ENCODE results near the gene SPPL2B. TPM values are rescaled to one million over a fixed set of nuclear protein-coding genes. Genes with fewer than 3 reads are reported as not detected.

The SPPL2B gene
- total and polyA plus RNA-seq, 4 experiments from 2014 or later = 6.2 to 82.8 (median 43.1) TPM

- H3K36me3 Mint-ChIP-seq = no peaks in the 10 kb centered on the region
- DNase-seq = peak in 1 of 5 donors; percentile 21
- peaks cover 10 to 24% of the 10 kb centered on the region in 2 donors for H3K27me3 Mint-ChIP-seq
- peaks cover 0 to 2% (median 0%) of the 10 kb centered on the region in 8 donors for H3K9me3 Mint-ChIP-seq
- no peak overlapping the region for H3K4me3 ChIP-seq (ENCODE audit: low read length in 2 of 2)
- peak overlapping the region in 7 of 8 donors; percentile 48 to 80 (median 65) for H3K4me3 Mint-ChIP-seq
- no peaks in the 10 kb centered on the region for H3K9me3 ChIP-seq (ENCODE audit: control insufficient read depth in 1 of 2, low read length in 2 of 2)
- POLR2A ChIA-PET (ENCODE audit: partially characterized antibody) = interaction anchor here (0.9 to 2.1 kb wide), 7 partner anchors 11 to 67 kb away, joined by 3 to 10 read pairs (median 4); partner anchors contain the start of genes LSM7 and PLEKHJ1
- CTCF ChIA-PET (ENCODE audit: partially characterized antibody) = no interaction called here
- peaks cover 19% of the 10 kb centered on the region for H3K27me3 ChIP-seq (ENCODE audit: insufficient read depth, low read length)
- peaks cover 9% of the 10 kb centered on the region for H3K4me1 ChIP-seq (ENCODE audit: insufficient read depth, low read length)
- peaks cover 2 to 19% (median 9%) of the 10 kb centered on the region in 4 donors for H3K4me1 Mint-ChIP-seq
- intact Hi-C loops (cut with micrococcal nuclease) = no loop called here
- no peak overlapping the region for H3K27ac ChIP-seq (ENCODE audit: low read depth, low read length)
- H3K36me3 ChIP-seq (ENCODE audit: insufficient read depth, low read length) = no peaks in the 10 kb centered on the region
- H3K27ac Mint-ChIP-seq = peak overlapping the region in 1 of 7 donors; percentile 57
Measured at GRCh38 chr19:2302319-2303210, 25.9 kb upstream of the SPPL2B start.

DNA sequence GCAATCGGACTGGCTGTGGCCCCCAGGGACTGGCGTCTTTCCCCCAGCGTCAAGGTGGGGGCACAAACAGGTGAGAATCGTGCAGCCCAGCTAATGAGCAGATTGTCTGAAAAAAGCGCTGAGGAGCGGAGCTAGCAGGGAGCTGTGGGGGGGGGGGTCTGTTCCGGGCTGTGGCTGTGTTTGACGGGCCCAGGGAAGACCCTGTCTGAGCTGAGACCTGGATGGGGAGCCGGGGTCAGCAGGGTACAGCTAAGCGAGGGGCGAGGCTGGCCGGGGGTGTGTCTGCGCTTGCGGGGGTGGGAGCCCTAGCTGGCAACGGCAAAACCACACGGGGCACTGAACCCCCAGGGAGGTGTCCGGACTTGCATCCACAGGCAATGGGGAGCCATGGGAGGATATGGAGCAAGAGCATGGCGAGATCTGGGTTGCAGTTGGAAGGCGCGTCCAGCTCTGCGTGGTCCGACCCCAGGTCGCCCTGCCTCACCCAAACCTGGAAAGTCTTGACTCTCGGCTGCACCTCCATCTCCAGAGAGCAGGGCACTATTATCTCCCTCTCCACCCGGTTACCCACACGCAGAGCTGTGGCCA lies 25.2 kb upstream of the SPPL2B start:
- Histone ChIP-seq H3K4me1 (ENCODE audit: insufficient read depth, low read length) (peaks cover 10% of the 10 kb centered on the region), H3K36me3 (ENCODE audit: insufficient read depth, low read length) (no peaks in the 10 kb centered on the region), H3K4me3 (ENCODE audit: low read length in 2 of 2) (no peak overlapping the region), H3K27me3 (ENCODE audit: insufficient read depth, low read length) (peaks cover 21% of the 10 kb centered on the region), H3K27ac (ENCODE audit: low read depth, low read length) (no peak overlapping the region), H3K9me3 (ENCODE audit: control insufficient read depth in 1 of 2, low read length in 2 of 2) (no peaks in the 10 kb centered on the region)
- Mint-ChIP-seq H3K27ac (peak overlapping the region in 1 of 7 donors; percentile 57), H3K4me3 (peak overlapping the region in 4 of 8 donors; percentile 53 to 80 (median 75)), H3K4me1 (peaks cover 2 to 19% (median 9%) of the 10 kb centered on the region in 4 donors), H3K9me3 (peaks cover 0 to 2% (median 0%) of the 10 kb centered on the region in 8 donors), H3K27me3 (peaks cover 10 to 24% of the 10 kb centered on the region in 2 donors), H3K36me3 (no peaks in the 10 kb centered on the region)
- POLR2A ChIA-PET (ENCODE audit: partially characterized antibody) = interaction anchor here (1.1 to 2.1 kb wide), 3 partner anchors 12 to 28 kb away, joined by 3 to 10 read pairs (median 4); no protein-coding TSS in a partner anchor
- intact Hi-C loops (cut with micrococcal nuclease) = no loop called here
- CTCF ChIA-PET (ENCODE audit: partially characterized antibody) = no interaction called here
- no peak for DNase-seq

- H3K27me3 ChIP-seq (ENCODE audit: insufficient read depth, low read length) = peaks cover 27% of the 10 kb centered on the region
- Mint-ChIP-seq H3K9me3 (peaks cover 0 to 4% (median 0%) of the 10 kb centered on the region in 8 donors), H3K36me3 (no peaks in the 10 kb centered on the region), H3K27ac (peak overlapping the region in 1 of 7 donors; percentile 60), H3K4me3 (peak overlapping the region in 1 of 8 donors; percentile 16), H3K27me3 (peaks cover 20 to 32% of the 10 kb centered on the region in 2 donors), H3K4me1 (peaks cover 4 to 23% (median 13%) of the 10 kb centered on the region in 4 donors)
- no peak overlapping the region for H3K4me3 ChIP-seq (ENCODE audit: low read length in 2 of 2)
- peaks cover 12% of the 10 kb centered on the region for H3K4me1 ChIP-seq (ENCODE audit: insufficient read depth, low read length)
- DNase-seq = no peak
- intact Hi-C loops (cut with micrococcal nuclease) = no loop called here
- ChIA-PET POLR2A (ENCODE audit: partially characterized antibody) (interaction anchor here (1.1 kb wide), 1 partner anchor 23 kb away, joined by 3 read pairs; the partner anchor contains the start of gene PEAK3), CTCF (ENCODE audit: partially characterized antibody) (no interaction called here)
- no peaks in the 10 kb centered on the region for H3K9me3 ChIP-seq (ENCODE audit: control insufficient read depth in 1 of 2, low read length in 2 of 2)
- no peaks in the 10 kb centered on the region for H3K36me3 ChIP-seq (ENCODE audit: insufficient read depth, low read length)
- H3K27ac ChIP-seq (ENCODE audit: low read depth, low read length) = no peak overlapping the region
Measured at GRCh38 chr19:2305452-2306280, 22.8 kb upstream of the SPPL2B start.

GRCh38 chr19:2306281-2306806 lies 22.1 kb upstream of the SPPL2B start:
- peaks cover 27% of the 10 kb centered on the region for H3K27me3 ChIP-seq (ENCODE audit: insufficient read depth, low read length)

DNA sequence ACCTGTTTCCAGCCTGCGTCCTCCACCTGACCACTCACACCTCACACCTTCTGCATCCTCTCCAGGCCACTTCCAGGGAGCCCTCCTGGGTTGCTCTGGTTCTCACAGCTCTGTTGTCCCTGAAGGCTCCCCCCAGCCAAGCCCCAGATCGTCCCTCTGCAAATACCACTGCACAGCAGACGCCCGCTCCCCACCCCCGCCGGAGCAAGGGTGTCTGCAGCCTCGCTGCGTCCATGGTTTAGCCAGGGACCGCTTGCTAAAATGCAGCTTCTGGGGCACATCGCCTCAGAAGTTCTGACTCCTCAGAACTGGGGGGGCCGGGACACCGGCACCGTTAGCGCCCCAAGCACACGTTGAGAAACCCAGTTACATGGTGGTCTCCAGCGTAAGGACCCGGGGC lies 21.5 kb upstream of the SPPL2B start:
- H3K27ac ChIP-seq (ENCODE audit: low read depth, low read length) = no peak overlapping the region
- H3K4me3 ChIP-seq (ENCODE audit: low read length in 2 of 2) = no peak overlapping the region
- Mint-ChIP-seq H3K27me3 (peaks cover 16 to 32% of the 10 kb centered on the region in 2 donors), H3K9me3 (peaks cover 0 to 4% (median 0%) of the 10 kb centered on the region in 8 donors), H3K4me1 (peaks cover 4 to 23% (median 13%) of the 10 kb centered on the region in 4 donors), H3K4me3 (peak overlapping the region in 1 of 8 donors; percentile 10), H3K27ac (peak overlapping the region in 1 of 7 donors; percentile 68), H3K36me3 (no peaks in the 10 kb centered on the region)
- no peak for DNase-seq
- H3K4me1 ChIP-seq (ENCODE audit: insufficient read depth, low read length) = peaks cover 12% of the 10 kb centered on the region
- CTCF ChIA-PET (ENCODE audit: partially characterized antibody) = no interaction called here
- H3K9me3 ChIP-seq (ENCODE audit: control insufficient read depth in 1 of 2, low read length in 2 of 2) = no peaks in the 10 kb centered on the region
- peaks cover 27% of the 10 kb centered on the region for H3K27me3 ChIP-seq (ENCODE audit: insufficient read depth, low read length)
- intact Hi-C loops (cut with micrococcal nuclease) = no loop called here
- POLR2A ChIA-PET (ENCODE audit: partially characterized antibody) = interaction anchor here (0.8 kb wide), 1 partner anchor 171 kb away, joined by 4 read pairs; no protein-coding TSS in a partner anchor
- H3K36me3 ChIP-seq (ENCODE audit: insufficient read depth, low read length) = no peaks in the 10 kb centered on the region

More at GRCh38 chr19:2306281-2306806, 22.1 kb upstream of the SPPL2B start:
- Histone ChIP-seq H3K36me3 (ENCODE audit: insufficient read depth, low read length) (no peaks in the 10 kb centered on the region), H3K4me3 (ENCODE audit: low read length in 2 of 2) (no peak overlapping the region), H3K9me3 (ENCODE audit: control insufficient read depth in 1 of 2, low read length in 2 of 2) (no peaks in the 10 kb centered on the region), H3K27ac (ENCODE audit: low read depth, low read length) (no peak overlapping the region), H3K4me1 (ENCODE audit: insufficient read depth, low read length) (peaks cover 12% of the 10 kb centered on the region)
- Mint-ChIP-seq H3K27ac (peak overlapping the region in 1 of 7 donors; percentile 60), H3K4me3 (no peak overlapping the region), H3K9me3 (peaks cover 0 to 4% (median 0%) of the 10 kb centered on the region in 8 donors), H3K27me3 (peaks cover 17 to 32% of the 10 kb centered on the region in 2 donors), H3K4me1 (peaks cover 4 to 23% (median 13%) of the 10 kb centered on the region in 4 donors), H3K36me3 (no peaks in the 10 kb centered on the region)
- no peak for DNase-seq
- ChIA-PET CTCF (ENCODE audit: partially characterized antibody) (no interaction called here), POLR2A (ENCODE audit: partially characterized antibody) (no interaction called here)
- intact Hi-C loops (cut with micrococcal nuclease) = no loop called here

GRCh38 chr19:2307518-2308012 lies 20.9 kb upstream of the SPPL2B start:
- intact Hi-C loops (cut with micrococcal nuclease) = no loop called here
- H3K27me3 ChIP-seq (ENCODE audit: insufficient read depth, low read length) = peaks cover 27% of the 10 kb centered on the region
- H3K4me3 Mint-ChIP-seq = peak overlapping the region in 1 of 8 donors; percentile 31
- POLR2A ChIA-PET (ENCODE audit: partially characterized antibody) = interaction anchor here (0.8 kb wide), 1 partner anchor 170 kb away, joined by 4 read pairs; no protein-coding TSS in a partner anchor
- no peaks in the 10 kb centered on the region for H3K36me3 ChIP-seq (ENCODE audit: insufficient read depth, low read length)
- no peak overlapping the region for H3K27ac ChIP-seq (ENCODE audit: low read depth, low read length)
- H3K27me3 Mint-ChIP-seq = peaks cover 16 to 32% of the 10 kb centered on the region in 2 donors
- no peaks in the 10 kb centered on the region for H3K9me3 ChIP-seq (ENCODE audit: control insufficient read depth in 1 of 2, low read length in 2 of 2)
- no peak overlapping the region for H3K27ac Mint-ChIP-seq
- H3K4me1 Mint-ChIP-seq = peaks cover 4 to 23% (median 13%) of the 10 kb centered on the region in 4 donors
- DNase-seq = no peak
- CTCF ChIA-PET (ENCODE audit: partially characterized antibody) = no interaction called here
- H3K9me3 Mint-ChIP-seq = peaks cover 0 to 4% (median 0%) of the 10 kb centered on the region in 8 donors
- H3K4me3 ChIP-seq (ENCODE audit: low read length in 2 of 2) = no peak overlapping the region
- H3K4me1 ChIP-seq (ENCODE audit: insufficient read depth, low read length) = peaks cover 12% of the 10 kb centered on the region
- no peaks in the 10 kb centered on the region for H3K36me3 Mint-ChIP-seq
